ENCODE results near the gene MTM1.

GRCh38 chrX:150558424-150558823 lies 10.0 kb upstream of the MTM1 start:
- no peak for TF ChIP-seq CTCF (IDR thresholded peaks at IDR 0.05)
- no peak for TF ChIP-seq POLR2A (IDR thresholded peaks at IDR 0.05)
- no peak for TF ChIP-seq EP300 (IDR thresholded peaks at IDR 0.05)
